GM21825 (cell line): ENCODE data around the gene VWA2.

Source experiments
- ATAC-seq: cut with Tn5 transposase; IDR thresholded peaks from one replicate; pipeline ENCODE4 v1.9.1; 2021; ENCODE audit warnings: mild to moderate bottlenecking, moderate library complexity; ENCODE audit not compliant: unreplicated experiment

Gene VWA2

GRCh38 chr10:114340816-114341215 lies 101.8 kb downstream of the VWA2 start:
- ATAC-seq = no peak
